SKM-1 (cell line): Measurements from ENCODE around the gene STARD13.

ENCODE experiments used
- DNase-seq: peaks from one replicate; lab custom pipeline; 2025; ENCODE audit not compliant: unreplicated experiment; lab: John Stamatoyannopoulos, UW

Gene STARD13

DNA sequence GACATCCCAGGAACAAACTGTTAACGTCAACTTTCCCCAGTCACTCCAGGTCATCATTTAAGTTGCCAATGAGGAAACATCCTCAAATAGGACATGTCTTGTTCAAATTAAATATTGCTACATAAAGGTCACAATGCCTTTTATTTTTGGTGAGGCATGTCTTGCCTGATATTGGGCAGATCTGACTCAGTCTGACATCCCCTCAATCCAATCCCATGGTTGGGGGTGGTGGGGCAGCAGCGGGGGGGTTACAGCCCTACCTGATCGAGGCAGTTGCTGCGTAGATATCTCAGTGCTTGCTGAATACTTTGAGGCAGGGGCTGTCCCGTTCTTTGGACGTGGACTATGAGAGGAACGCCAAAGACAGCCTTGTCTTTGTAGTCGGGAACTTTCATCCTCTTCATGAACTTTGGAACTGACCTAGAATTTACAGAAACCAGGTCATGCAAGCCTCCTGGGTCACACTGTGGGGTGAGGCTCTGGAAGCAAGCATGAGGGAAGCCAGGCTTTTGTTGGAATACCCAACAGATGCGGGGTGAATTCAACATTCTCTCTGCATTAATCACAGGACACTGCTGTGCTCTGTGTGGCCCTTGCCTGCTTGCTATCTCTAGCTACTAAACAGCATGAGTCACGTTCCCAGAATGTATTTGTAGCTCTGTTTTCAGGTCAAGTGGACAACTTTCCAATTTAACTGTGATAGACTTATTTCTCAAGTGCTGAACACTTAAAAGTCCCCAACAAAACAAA lies 159.6 kb downstream of the STARD13 start:
- no peak for DNase-seq

DNA sequence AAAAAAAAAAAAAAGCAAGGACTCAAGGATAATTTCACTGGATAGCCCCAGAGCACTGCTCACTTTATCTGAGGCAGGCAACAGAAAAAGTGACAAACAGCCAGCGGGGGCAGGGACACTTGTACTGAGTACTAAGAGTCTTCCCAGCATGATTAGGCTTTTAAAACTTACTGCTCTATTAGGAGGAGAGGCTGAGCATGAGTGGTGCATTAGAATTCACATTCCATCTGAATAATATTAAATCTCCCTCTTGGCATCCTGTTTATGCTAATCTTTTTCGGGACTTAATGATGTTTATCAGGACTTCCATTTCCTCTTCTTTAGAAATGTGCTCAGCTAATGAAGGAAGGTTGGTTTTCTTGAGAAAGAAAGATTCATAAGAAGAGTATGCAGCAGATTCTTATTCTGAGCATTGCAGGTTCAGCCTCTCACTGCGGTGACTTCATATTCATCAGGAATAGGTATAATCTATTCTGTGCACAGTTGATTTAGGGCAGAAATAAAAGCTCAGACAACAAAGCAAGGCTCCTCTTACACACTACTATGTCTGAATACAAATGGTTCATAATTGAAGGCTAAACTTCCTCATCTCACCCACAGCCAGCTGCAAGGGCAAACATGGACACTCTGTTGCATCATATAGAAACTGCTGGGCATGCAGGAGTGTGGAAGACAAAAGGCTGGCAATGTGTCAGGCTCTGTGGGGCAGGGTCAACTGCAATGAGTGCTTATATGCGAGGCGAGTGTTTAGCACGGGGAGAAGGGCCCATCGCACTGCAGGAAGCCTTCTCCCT lies 162.3 kb downstream of the STARD13 start:
- peak; percentile 42 for DNase-seq

DNA sequence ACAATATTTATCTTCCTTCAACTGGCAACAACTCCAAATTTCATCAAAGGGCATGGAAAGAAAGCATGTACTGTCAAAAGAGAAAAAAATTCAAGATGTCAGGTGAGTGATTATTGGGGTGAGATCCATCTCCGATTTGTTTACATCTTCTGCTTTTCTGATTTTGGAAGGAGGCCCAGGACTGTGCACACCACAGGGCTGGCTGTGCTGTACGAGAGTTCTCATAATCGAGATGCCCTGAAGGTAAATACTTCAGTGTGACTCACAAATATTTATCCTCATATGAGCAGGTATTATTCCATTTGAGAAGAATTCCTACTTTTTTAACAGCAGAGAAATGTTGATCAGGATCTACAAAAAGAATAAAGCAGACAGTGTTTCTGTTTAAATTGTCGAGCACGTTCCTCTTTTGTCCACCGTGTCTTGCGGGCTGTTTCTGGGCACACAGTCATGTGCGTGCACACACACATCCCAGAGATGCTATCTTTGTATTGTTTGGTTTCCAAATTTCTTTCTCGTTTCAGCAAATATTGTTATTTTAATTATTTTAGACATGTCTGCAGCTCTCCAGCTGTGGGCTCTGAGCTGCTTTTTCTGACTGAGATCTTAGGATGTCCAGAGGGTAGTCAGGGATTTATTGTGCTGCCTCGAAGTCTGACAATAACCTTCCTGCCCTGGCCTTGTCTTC lies 165.6 kb downstream of the STARD13 start:
- no peak for DNase-seq

DNA sequence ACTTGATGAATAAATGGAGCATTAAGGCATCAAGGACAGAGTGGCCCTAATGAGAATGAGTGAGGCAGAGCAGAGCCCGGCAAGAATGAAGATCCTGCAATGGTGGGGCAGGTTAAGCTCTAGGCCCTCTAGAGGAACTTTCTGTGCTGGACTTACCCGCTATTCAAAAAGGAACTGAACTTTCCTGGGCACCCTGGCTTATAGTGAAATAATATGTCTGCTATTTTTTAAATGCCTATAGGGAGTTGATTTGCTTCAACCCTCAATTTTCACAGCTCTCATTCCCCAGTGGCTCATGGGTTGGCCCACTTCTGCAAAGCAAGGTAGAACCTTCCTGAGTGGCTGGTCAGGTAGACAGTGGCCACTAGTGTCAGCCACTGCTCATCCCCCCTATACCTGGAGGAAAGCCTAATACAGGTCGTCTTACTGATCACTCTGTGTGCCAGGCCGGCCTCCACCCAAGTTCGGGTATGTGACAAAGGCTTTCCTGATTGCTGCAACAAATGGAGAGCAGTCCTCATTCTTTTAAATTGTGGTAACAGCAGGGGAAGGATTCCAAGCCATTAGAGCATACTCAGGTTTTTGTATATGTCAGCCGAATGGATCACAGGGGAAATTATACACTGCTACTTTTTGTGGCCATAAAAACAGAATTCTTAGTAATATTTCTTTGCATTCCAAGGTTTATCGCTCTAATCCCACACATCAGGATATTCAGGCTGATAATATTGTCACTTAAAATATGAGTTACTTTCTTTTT lies 166.4 kb downstream of the STARD13 start:
- no peak for DNase-seq

DNA sequence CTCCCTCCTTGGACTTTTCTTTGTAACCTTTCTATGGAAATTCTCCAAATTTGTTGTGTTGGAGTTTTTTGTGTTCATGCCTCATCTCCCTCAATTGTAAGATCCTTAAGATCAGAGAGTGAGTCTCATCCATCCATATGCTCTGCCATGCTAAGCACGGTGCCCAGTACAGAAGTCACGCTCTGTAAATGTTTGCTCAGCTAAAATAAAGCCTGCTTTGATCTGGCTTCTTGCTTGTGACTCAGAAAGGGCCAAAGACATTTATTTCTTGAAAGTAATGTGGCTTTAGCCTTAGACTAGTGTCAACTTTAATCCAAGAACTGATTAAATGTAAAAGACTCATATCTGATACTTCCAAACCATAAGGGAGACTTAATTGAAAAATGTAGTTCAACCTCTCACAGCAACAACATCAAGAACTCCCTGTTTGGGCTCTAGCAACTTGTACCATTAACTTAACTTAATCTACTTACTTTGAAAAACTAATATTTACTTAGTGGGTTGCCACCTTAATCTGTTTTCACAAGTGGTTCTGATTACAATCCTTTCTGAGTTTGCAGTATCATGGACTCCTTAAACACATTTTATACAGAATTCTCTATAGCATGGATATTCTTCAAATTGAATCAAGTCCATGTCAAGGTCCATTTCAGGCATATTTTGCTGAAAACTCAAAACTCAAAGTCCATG lies 169.1 kb downstream of the STARD13 start:
- DNase-seq: no peak

DNA sequence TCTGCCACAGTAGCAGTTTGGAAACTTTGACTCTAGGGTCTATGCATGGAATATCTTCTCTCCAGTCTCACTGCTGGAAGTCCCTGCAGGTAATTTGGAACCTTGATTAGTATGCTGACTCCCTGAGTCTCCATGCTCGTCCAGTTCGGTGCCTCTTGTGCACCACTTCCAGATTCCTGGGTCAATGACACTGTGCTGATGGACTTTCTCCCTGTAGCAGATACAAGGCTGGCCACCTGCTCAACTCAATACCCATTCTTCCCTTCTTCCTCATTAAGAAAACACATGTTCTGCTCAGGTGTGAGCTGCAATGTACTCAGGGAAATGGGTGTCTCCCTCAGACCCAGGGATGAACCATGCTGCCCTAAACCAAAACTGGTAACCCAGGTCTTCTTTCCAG lies 170.3 kb downstream of the STARD13 start:
- DNase-seq: no peak

DNA sequence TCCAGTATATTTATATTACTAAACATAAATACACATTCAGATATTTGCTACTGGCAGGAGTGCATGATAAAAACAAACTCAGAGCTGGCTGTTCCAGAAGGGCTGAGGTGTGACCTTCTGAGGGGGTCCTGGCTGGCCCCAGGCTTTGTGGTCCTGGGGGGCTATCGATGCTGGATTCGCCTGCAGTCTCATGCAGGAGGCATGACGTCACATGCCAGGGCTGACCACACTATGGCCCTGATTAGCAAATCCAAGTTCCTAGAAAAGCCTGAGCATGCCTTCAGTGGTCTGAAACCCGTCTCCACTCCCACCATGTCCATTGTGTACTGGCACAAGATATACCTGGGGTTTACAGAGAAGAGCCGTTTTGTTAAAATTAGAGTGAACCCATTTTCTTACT lies 171.4 kb downstream of the STARD13 start:
- no peak for DNase-seq

DNA sequence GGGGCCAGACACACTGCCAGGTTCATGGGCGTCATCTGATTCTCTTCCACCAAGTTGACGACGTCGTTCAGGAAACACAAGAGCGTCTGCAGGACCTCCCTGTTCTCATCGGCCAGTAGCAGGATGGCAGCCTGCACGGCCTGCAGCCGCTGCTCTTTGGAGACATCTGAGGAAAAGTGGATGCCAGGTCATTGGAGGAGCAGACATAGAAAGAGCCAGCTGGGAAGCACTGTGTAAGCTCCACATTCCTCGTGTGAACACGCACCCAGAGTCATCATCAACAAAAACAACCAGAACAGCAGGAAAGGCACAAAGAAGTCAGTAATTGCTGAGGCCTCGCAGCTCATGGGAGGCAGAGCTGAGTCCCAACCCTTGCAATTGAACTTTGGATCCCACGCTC lies 172.8 kb downstream of the STARD13 start:
- no peak for DNase-seq

DNA sequence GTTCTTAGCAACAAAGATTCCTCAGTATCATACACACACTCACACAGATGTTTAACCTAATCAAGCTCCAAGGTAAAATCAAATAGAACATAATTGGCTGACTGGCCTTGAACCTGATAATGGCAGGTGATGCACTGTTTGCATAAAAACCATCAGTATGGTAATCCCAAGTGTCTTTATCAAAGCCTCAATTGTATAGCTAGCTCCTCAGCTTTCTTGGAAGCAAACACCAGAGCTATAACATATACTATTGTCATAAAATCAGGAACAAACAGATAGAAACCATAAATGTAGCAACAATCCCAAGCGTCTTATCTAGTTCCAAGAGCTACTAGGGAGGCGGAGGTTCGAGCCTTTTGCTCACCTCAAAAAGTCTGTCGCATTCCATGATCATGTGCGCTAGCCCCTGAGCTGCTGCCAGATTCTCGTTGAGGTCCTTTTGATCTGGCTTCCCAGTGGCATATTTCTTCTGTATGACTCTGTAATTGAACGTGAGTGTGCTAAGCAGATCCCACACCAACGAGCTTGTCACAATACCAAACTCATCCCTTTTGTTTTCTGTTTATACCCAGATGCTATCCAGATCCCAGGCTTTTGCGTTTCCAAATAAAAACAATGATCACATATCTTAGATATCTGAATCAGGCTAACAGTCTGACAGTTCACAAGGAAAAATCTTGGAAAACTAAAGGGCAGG lies 174.0 kb downstream of the STARD13 start:
- DNase-seq: no peak

DNA sequence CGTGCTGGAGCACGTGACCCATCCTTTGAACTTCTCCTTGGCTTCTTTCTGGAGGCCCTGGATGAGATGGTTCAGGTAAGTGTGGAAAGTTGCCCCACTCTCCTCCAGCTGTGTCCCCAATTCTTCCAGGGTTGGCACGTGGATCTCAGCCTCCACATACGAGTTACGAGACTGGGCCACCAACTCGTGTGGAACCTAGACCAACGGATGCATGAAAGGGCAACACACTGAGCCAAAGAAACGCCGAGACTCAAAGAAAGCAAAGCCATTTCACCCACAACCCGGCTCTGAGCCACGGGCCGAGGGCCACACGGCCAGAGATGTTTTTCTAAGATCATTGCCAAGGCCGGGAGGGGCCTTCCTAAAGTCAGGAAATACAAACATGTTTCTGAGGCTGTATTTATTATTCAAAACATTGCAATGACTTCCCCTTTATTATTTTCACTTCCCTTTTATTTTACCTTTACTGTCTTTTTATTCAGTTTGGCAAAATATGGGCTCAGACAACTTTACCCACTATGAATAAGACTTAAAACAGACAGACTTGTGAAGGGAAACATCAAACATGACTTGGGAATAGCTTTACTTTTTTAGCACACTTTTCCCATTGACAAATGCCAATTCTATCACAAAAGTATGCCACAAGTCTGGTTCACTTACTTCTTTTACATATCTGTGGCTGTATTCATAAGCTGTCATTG lies 174.7 kb downstream of the STARD13 start:
- no peak for DNase-seq

DNA sequence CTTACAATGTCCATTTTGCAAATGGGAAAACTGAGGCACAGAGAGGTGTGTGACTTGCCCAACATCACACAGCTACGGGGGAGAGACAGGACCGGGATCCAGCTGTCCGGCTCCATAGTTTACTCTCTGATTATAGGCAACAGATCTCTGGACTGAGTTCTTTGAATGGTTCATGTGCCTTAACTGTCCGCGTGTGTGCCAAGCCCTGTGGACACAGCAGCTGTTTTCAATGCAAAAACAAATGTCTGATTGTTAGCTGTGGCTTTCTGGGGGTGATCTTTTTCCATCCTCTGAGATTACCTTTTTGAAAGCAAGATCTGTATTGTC lies 175.2 kb downstream of the STARD13 start:
- DNase-seq: no peak

DNA sequence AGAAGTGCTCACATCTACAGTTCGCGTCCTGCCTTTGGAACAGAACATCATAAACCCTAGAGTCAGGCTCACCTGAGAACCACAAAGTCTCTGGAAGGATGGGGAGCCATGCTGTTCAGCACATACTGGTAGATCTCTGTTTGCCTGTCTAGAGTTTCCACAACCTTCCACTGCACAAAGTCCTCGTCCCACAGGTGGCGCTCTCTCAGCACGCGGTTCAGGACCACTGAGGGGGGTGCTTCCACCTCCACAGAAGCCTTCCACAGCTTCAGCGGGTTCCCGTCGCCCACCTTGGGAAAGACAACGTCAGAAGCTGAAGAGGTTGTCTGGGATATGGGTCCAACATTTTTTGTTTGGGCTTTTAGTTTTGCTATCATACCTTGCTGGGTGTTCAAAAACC lies 175.8 kb downstream of the STARD13 start:
- DNase-seq: no peak

DNA sequence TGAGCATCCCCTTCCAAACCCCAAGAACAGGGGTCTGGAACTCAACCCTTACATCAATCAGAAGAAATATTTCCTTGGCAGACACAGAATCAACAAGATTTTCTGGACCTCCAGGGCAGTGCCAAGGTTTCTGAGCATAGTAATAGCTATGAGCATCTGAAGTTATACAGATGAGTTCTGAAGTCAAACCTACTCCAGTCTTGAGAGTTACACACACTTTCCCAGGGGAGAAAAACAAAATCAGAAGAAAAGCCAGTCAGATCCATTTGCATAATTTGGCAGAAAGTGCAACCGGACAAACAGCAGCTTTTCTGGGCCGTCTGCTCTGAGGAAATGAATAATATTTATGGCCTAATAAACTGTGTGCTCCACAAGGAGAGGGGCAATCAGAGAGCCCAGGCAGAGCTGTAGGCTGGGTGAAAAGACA lies 176.3 kb downstream of the STARD13 start:
- DNase-seq: no peak

DNA sequence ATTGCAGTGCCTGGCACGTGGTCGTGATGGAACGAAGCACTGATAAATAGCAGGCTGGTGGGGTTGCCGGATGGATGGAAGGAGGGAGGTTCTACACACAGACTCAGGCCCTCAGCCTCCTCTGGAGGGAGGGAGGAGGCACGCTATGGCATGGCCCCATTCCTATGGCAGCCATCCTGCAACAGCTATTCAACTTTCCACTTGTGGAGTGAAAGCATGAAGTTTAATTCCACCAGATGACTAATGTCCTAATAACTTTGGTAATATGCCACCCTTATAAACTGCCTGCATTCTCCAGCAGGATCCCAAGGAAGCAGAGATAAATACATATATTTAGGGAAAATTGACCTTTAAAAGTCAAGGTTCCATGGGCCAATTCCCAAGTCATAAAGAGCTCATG lies 176.9 kb downstream of the STARD13 start:
- no peak for DNase-seq

DNA sequence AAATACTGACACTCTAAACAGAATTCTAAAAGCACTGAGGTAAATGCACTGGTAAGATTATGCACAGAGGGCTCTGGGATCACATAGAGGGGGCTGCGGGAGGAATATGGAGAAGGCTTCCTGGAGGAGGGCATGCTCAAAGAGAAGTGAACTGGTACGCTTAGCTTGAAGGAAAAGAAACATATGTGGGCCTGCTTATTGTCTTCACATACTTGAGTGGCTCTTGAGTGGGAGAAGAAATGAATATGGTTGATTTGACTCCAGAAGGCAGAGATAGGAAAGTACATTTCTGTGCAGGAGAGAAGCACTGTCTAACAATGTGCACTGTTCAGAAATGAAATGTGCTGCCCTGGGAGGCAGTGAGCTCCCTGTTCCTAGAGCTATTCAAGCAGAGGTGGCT lies 178.2 kb downstream of the STARD13 start:
- no peak for DNase-seq

DNA sequence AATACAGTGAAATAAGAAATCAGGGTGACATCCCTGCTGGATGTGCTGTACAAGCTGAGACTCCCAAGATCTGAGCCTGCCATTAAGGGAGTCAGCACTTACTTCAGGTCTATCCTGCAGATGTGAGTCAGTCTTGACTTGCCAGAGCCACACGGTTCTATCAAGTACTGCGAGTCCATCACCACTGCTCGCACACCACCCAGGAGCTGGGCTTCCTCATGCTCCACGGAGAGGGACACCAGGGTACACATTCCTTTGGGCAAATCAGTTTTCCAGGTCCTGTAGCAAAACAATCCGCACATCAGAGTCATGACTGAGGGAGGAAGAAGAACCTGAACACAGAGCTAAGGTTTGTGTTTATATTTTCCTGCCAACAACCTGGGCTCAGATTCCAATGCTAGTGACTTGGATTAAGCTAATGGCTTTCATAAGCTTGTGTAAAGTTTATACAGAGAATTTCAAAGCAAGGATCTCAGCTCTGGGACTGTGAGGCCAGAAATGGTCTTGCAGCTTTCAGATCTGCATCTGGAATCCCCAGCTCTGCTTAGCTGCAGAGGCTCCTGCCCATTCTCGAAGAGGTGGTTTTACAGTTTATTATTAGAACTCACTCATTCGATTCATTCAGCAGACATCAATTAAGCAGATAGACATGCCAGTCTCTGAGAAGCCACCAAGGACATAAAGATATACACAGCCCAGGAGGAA lies 178.7 kb downstream of the STARD13 start:
- no peak for DNase-seq

DNA sequence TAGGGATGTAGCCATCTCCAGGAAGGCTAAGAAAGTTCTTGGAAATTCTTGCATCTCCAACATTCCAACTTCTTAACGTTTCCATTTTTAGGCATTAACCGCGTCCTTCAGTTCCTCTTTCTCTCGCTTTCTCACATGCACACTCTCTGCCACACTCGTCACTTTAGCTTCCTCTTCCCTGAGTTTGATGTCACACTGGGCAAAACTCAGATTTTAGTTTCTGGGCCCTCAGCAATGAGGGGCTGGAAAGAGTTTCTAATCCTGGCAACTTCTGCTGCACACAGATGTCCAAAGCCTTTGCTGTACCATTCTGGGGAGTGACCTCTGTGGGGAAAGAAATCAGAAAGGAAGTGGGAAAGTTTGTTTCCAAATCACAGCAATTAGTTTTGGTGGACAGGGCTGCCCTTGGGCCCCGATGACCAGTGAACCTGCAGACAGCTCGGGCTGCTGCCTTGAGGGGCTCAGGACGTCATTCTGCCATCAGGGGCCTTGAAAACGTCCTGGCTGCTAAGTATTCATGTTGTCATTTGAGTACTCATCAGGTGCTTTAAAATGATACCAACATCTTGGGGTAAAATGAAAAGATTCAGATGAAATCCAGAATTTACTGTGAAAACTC lies 180.1 kb downstream of the STARD13 start:
- peak; percentile 13 for DNase-seq

DNA sequence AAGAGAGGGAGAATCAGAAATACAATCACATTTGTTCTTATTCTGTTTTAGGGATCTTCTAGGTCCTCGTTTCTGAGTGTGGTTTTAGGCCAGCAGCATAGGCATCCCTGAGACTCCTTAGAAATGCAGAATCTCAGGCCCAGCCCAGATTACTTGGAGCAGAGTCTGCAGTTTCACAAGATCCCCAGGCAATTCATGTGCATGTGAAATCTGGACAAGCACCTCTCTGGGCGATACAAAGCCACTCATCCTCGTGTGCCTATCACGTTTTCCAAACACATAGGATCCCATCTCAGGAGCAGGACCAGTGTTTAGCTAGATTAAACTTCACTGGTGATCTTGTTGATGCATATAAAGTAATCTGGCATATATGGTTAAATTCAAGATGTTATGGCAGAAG lies 182.1 kb downstream of the STARD13 start:
- no peak for DNase-seq

DNA sequence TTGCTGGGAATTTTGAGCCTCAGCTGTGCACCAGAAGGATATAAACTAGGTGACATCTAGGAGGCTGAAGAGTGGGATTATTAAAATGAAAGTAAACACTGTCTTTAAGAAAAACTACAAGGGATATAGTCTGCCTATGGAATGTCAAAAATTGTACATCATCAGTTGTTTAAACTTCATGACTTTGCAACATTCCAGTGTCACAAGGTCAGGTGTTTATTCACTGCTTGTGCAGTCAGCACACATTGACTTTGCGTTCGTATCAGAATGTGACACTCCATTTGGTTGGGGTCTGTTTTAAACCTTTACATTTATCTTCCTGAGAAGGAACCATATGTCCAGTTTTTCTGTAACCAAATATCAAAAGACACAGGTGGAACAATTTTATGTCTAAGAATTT lies 183.7 kb downstream of the STARD13 start:
- DNase-seq: no peak
